PC-3 (cell line): ENCODE measurements around the gene PDIA5. TPM values are rescaled to one million over a fixed set of nuclear protein-coding genes. Genes with fewer than 3 reads are reported as not detected.

Source experiments
- ATAC-seq: fragments of 200-7000 bp; cut with Tn5 transposase; 2 replicates; pipeline ENCODE4 v1.9.1; 2020; ENCODE audit warnings: mild to moderate bottlenecking, moderate library complexity
- BruUV-seq: library from RNA; stranded (reverse); fragments of 400-500 nt; replicated peaks from 2 replicates; lab custom pipeline; 2021; lab: Mats Ljungman, UMichigan
- CTCF ChIA-PET: fragments of 300-600 bp; sonication (Branson Sonifier 250); formaldehyde crosslinking; loops from one replicate; lab custom pipeline; 2022; ENCODE audit warnings: antibody characterized with exemption; lab: Charles Lee
- POLR2A ChIA-PET: fragments of 300-600 bp; sonication (Branson Sonifier 250); formaldehyde crosslinking; loops from one replicate; lab custom pipeline; 2022; ENCODE audit warnings: antibody characterized with exemption; ENCODE audit not compliant: unreplicated experiment; lab: Charles Lee
- DNase-seq: peaks from one replicate; pipeline ENCODE4 v3.0.0-alpha.2; 2015
- H2AFZ ChIP-seq: fragments of 300-600 bp; sonication (generic); 2 replicates; pipeline ENCODE4 v1.6.0; 2016; ENCODE audit warnings: antibody characterized with exemption, low read length
- H3F3A ChIP-seq: fragments of 300-600 bp; sonication (generic); one replicate; pipeline ENCODE4 v1.6.0; 2017; ENCODE audit warnings: antibody characterized with exemption, low read length, control low read depth, mild to moderate bottlenecking; ENCODE audit not compliant: unreplicated experiment
- H3K27ac ChIP-seq: fragments of 300-600 bp; sonication (generic); 2 replicates; pipeline ENCODE4 v1.5.1; 2016; ENCODE audit warnings: mild to moderate bottlenecking, low read length
- H3K27me3 ChIP-seq: fragments of 300-600 bp; sonication (generic); 2 replicates; pipeline ENCODE4 v1.6.1; 2016; ENCODE audit warnings: low read length, mixed read lengths
- H3K36me3 ChIP-seq: fragments of 300-600 bp; sonication (generic); 2 replicates; pipeline ENCODE4 v1.6.1; 2016; ENCODE audit warnings: low read depth, mixed run types, low read length, mixed read lengths
- H3K4me1 ChIP-seq: fragments of 300-600 bp; sonication (generic); 2 replicates; pipeline ENCODE4 v1.5.1; 2016; ENCODE audit warnings: low read length; ENCODE audit not compliant: insufficient read depth
- H3K4me2 ChIP-seq: fragments of 300-600 bp; sonication (generic); 2 replicates; pipeline ENCODE4 v1.6.0; 2016; ENCODE audit warnings: low read length
- H3K4me3 ChIP-seq: fragments of 300-600 bp; sonication (generic); 2 replicates; pipeline ENCODE4 v1.5.1; 2016; ENCODE audit warnings: mild to moderate bottlenecking, low read length, mixed read lengths
- H3K79me2 ChIP-seq: fragments of 300-600 bp; sonication (generic); 2 replicates; pipeline ENCODE4 v1.6.1; 2017; ENCODE audit warnings: low read length, mixed read lengths
- H3K9ac ChIP-seq: fragments of 300-600 bp; sonication (generic); 2 replicates; pipeline ENCODE4 v1.6.0; 2016; ENCODE audit warnings: mild to moderate bottlenecking, low read length
- H3K9me2 ChIP-seq: fragments of 300-600 bp; sonication (generic); replicated peaks from 2 replicates; pipeline ENCODE4 v1.6.1; 2016; ENCODE audit warnings: mixed run types, low read length, mixed read lengths
- H3K9me3 ChIP-seq: fragments of 300-600 bp; sonication (generic); 2 replicates; pipeline ENCODE4 v1.6.1; 2016; ENCODE audit warnings: low read length, mixed read lengths
- H4K20me1 ChIP-seq: fragments of 300-600 bp; sonication (generic); 2 replicates; pipeline ENCODE4 v1.6.1; 2016; ENCODE audit warnings: low read length, mixed read lengths
- CTCF ChIP-seq: fragments of 300-600 bp; sonication (generic); conservative IDR thresholded peaks from 2 replicates; pipeline ENCODE4 v1.5.1; 2017; ENCODE audit warnings: antibody characterized with exemption, low read depth, mild to moderate bottlenecking, low read length
- EZH2 ChIP-seq: fragments of 300-600 bp; sonication (generic); IDR thresholded peaks from one replicate; pipeline ENCODE4 v1.6.1; 2017; ENCODE audit warnings: antibody characterized with exemption, mild to moderate bottlenecking, low read length; ENCODE audit not compliant: unreplicated experiment
- EZH2phosphoT487 ChIP-seq: fragments of 300-600 bp; sonication (generic); IDR thresholded peaks from 2 replicates; pipeline ENCODE4 v1.6.1; 2018; ENCODE audit warnings: mild to moderate bottlenecking, antibody characterized with exemption, low read length, borderline replicate concordance
- intact Hi-C: fragments of 100-400 bp; cut with micrococcal nuclease; formaldehyde crosslinking; loops from 2 replicates; pipeline ENCODE4 v1.9.0; 2023
- total RNA-seq: library from RNA; depleted of rRNA; stranded (reverse); fragments of >200 nt; gene quantifications from 2 replicates; pipeline ENCODE4 v1.2.3, GENCODE V29; 2014

PDIA5 gene
- total RNA-seq, 1 experiment from 2014 or later, result 24.6 TPM

GRCh38 chr3:123123716-123124616 lies 57.1 kb downstream of the PDIA5 start:
- POLR2A ChIA-PET, result no interaction called here
- no peaks in the 10 kb centered on the region for H3K4me1 ChIP-seq
- DNase-seq (no peak), ATAC-seq (no peak; the same call in 1 of the 2 replicates)
- no peaks in the 10 kb centered on the region for H3K9me2 ChIP-seq
- H3K36me3 ChIP-seq, result peaks cover 26% of the 10 kb centered on the region
- no TSS peak for BruUV-seq
- no peak for TF ChIP-seq EZH2
- no peak for TF ChIP-seq EZH2phosphoT487
- TF ChIP-seq CTCF, result no peak
- H3K27ac ChIP-seq, result no peak overlapping the region
- no peaks in the 10 kb centered on the region for H3K27me3 ChIP-seq
- no peak overlapping the region for H2AFZ ChIP-seq
- intact Hi-C loops, result no loop called here
- no peaks in the 10 kb centered on the region for H3F3A ChIP-seq
- no peaks in the 10 kb centered on the region for H3K9me3 ChIP-seq
- CTCF ChIA-PET, result no interaction called here
- no peak overlapping the region for H3K4me3 ChIP-seq
- no peaks in the 10 kb centered on the region for H4K20me1 ChIP-seq
- H3K79me2 ChIP-seq, result no peaks in the 10 kb centered on the region
- H3K4me2 ChIP-seq, result no peak overlapping the region
- no peak overlapping the region for H3K9ac ChIP-seq

DNA sequence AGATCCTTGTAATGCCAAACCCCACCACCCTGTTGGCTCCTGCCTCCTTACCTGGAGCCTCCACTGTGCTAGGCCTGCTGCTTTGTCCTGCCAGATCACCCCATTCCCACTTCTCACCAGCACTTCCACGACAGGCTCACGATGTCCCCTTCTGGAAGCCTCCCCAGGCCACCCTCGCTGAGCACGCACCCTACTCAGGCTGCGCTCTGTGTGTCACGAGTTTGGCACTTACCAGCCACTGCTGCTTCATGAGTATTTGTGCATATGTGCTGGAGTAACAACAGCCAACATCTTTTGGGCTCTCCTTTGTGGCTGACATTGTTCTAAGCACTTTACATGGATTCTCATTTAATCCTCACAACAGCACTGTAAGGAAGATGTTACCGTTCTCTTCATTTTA lies 58.1 kb downstream of the PDIA5 start:
- ChIA-PET CTCF (no interaction called here), POLR2A (no interaction called here)
- H3K79me2 ChIP-seq, result no peaks in the 10 kb centered on the region
- H3K4me2 ChIP-seq, result no peak overlapping the region
- H3K9ac ChIP-seq, result no peak overlapping the region
- no peaks in the 10 kb centered on the region for H3K9me2 ChIP-seq
- H3K4me1 ChIP-seq, result no peaks in the 10 kb centered on the region
- no peak overlapping the region for H2AFZ ChIP-seq
- H3K27me3 ChIP-seq, result no peaks in the 10 kb centered on the region
- H3K9me3 ChIP-seq, result no peaks in the 10 kb centered on the region
- TF ChIP-seq CTCF (no peak), EZH2phosphoT487 (no peak), EZH2 (no peak)
- no peak overlapping the region for H3K4me3 ChIP-seq
- no peak for DNase-seq
- no peak for ATAC-seq
- H3F3A ChIP-seq, result no peaks in the 10 kb centered on the region
- no peaks in the 10 kb centered on the region for H4K20me1 ChIP-seq
- H3K36me3 ChIP-seq, result peaks cover 28% of the 10 kb centered on the region
- intact Hi-C loops, result no loop called here
- no TSS peak for BruUV-seq
- no peak overlapping the region for H3K27ac ChIP-seq

- Histone ChIP-seq H3K4me2 (no peak overlapping the region), H3K9ac (no peak overlapping the region), H4K20me1 (no peaks in the 10 kb centered on the region), H3K9me2 (no peaks in the 10 kb centered on the region), H3K27ac (no peak overlapping the region), H3K4me3 (no peak overlapping the region), H2AFZ (no peak overlapping the region), H3F3A (no peaks in the 10 kb centered on the region), H3K36me3 (peaks cover 31% of the 10 kb centered on the region), H3K4me1 (no peaks in the 10 kb centered on the region), H3K27me3 (no peaks in the 10 kb centered on the region), H3K9me3 (no peaks in the 10 kb centered on the region), H3K79me2 (no peaks in the 10 kb centered on the region)
- DNase-seq (no peak), ATAC-seq (no peak)
- TF ChIP-seq EZH2phosphoT487 (no peak), CTCF (no peak), EZH2 (no peak)
- intact Hi-C loops, result no loop called here
- ChIA-PET CTCF (no interaction called here), POLR2A (no interaction called here)
- no TSS peak for BruUV-seq
Measured at GRCh38 chr3:123126031-123126430, 59.2 kb downstream of the PDIA5 start.
